HK-2 (cell line): Measurements from ENCODE around the gene CFL1.

Experiments
- DNase-seq: peaks from one replicate; pipeline ENCODE4 v3.0.0-alpha.2; 2018; ENCODE audit not compliant: unreplicated experiment

The CFL1 gene

GRCh38 chr11:65869643-65870306, 11.8 kb upstream of the CFL1 start:
- DNase-seq = no peak

- DNase-seq = no peak
Observed at GRCh38 chr11:65868907-65869306, 10.9 kb upstream of the CFL1 start.

- no peak for DNase-seq
Observed at GRCh38 chr11:65868076-65868667, 10.2 kb upstream of the CFL1 start.

- DNase-seq = no peak
Observed at GRCh38 chr11:65867284-65868071, 9.5 kb upstream of the CFL1 start.

- no peak for DNase-seq
Observed at GRCh38 chr11:65866509-65867283, 8.7 kb upstream of the CFL1 start.

GRCh38 chr11:65865550-65866172, 7.7 kb upstream of the CFL1 start:
- no peak for DNase-seq

GRCh38 chr11:65864706-65865471, 6.9 kb upstream of the CFL1 start:
- no peak for DNase-seq

- no peak for DNase-seq
Observed at GRCh38 chr11:65863889-65864705, 6.1 kb upstream of the CFL1 start.

GRCh38 chr11:65862941-65863888, 5.2 kb upstream of the CFL1 start:
- no peak for DNase-seq

GRCh38 chr11:65862191-65862735, 4.3 kb upstream of the CFL1 start:
- DNase-seq = no peak

- no peak for DNase-seq
Observed at GRCh38 chr11:65861533-65862183, 3.7 kb upstream of the CFL1 start.

- no peak for DNase-seq
Observed at GRCh38 chr11:65861165-65861505, 3.2 kb upstream of the CFL1 start.

GRCh38 chr11:65860278-65861164, 2.5 kb upstream of the CFL1 start, which contains the start of gene MUS81:
TSS of gene MUS81 (plus strand) at chr11:65860433. CDS start at chr11:65860754, 321 bp downstream.
- peak; percentile 96 for DNase-seq

GRCh38 chr11:65859812-65860277, 1.9 kb upstream of the CFL1 start:
- DNase-seq = no peak

- DNase-seq = peak; percentile 95
Observed at GRCh38 chr11:65859095-65859811, 1.3 kb upstream of the CFL1 start.

- DNase-seq = no peak
Observed at GRCh38 chr11:65858681-65859087, 704 bp upstream of the CFL1 start.
